Hematopoietic multipotent progenitor cell treated with erythropoietin and hydrocortisone succinate and interleukin-3 and kit ligand, for 15 days (in vitro differentiated cells): ENCODE data around the gene ECE1.
"Not testable (repeated sequence)": the region's sequence is repeated elsewhere in the genome, so short reads cannot be mapped to it uniquely, and the experiment has no call there.

Source experiments
- DNase-seq: peaks from one replicate; pipeline ENCODE4 v3.0.0-alpha.2; 2015; ENCODE audit warnings: low spot score

Gene ECE1

GRCh38 chr1:21225065-21225464, 65.2 kb downstream of the ECE1 start:
- DNase-seq = no peak

GRCh38 chr1:21220815-21221214, 69.4 kb downstream of the ECE1 start:
- DNase-seq = no peak

- no peak for DNase-seq
These were observed 70.6 kb downstream of the ECE1 start for GRCh38 chr1:21219674-21220073.

GRCh38 chr1:21217812-21218596, 72.3 kb downstream of the ECE1 start:
- peak; percentile 53 for DNase-seq

- peak; percentile 76 for DNase-seq
These were observed 73.1 kb downstream of the ECE1 start for GRCh38 chr1:21216835-21217811.

- DNase-seq = no peak
These were observed 78.1 kb downstream of the ECE1 start for GRCh38 chr1:21212126-21212525.

GRCh38 chr1:21208137-21208700, 82.0 kb downstream of the ECE1 start:
- not testable (repeated sequence) for DNase-seq

- no peak for DNase-seq
These were observed 84.1 kb downstream of the ECE1 start for GRCh38 chr1:21206117-21206516.

GRCh38 chr1:21205416-21205815, 84.8 kb downstream of the ECE1 start:
- no peak for DNase-seq

- DNase-seq = no peak
These were observed 88.6 kb downstream of the ECE1 start for GRCh38 chr1:21201650-21202049.

- DNase-seq = not testable (repeated sequence)
These were observed 89.0 kb downstream of the ECE1 start for GRCh38 chr1:21201238-21201637.

GRCh38 chr1:21200767-21201166, 89.5 kb downstream of the ECE1 start:
- DNase-seq = no peak

- DNase-seq = no peak
These were observed 91.3 kb downstream of the ECE1 start for GRCh38 chr1:21198929-21199328.

GRCh38 chr1:21192871-21193270, 97.4 kb downstream of the ECE1 start:
- no peak for DNase-seq

- no peak for DNase-seq
These were observed 98.0 kb downstream of the ECE1 start for GRCh38 chr1:21192284-21192683.

GRCh38 chr1:21190771-21191170, 99.5 kb downstream of the ECE1 start:
- DNase-seq = not testable (repeated sequence)

- no peak for DNase-seq
These were observed 100.3 kb downstream of the ECE1 start for GRCh38 chr1:21189906-21190500.

GRCh38 chr1:21189421-21189820, 100.8 kb downstream of the ECE1 start:
- peak; percentile 64 for DNase-seq

GRCh38 chr1:21188235-21188634, 102.0 kb downstream of the ECE1 start:
- DNase-seq = no peak

- DNase-seq = no peak
These were observed 105.0 kb downstream of the ECE1 start for GRCh38 chr1:21185221-21185731.

- no peak for DNase-seq
These were observed 106.0 kb downstream of the ECE1 start for GRCh38 chr1:21184276-21184675.

- DNase-seq = no peak
These were observed 108.0 kb downstream of the ECE1 start for GRCh38 chr1:21182181-21182731.
